Loucy (cell line): Measurements from ENCODE around the gene CRACR2A.

ENCODE experiments used
- EZH2phosphoT487 ChIP-seq: fragments of 200-600 bp; IDR thresholded peaks from 2 replicates; pipeline ENCODE4 v1.6.1; 2018; ENCODE audit warnings: antibody characterized with exemption, mild to moderate bottlenecking, moderate library complexity, borderline replicate concordance
- TF ChIP-seq, protein P1 (sequence below): fragments of 200-600 bp; sonication (generic); conservative IDR thresholded peaks from 2 replicates; pipeline ENCODE4 v1.5.1; 2014; ENCODE audit warnings: mild to moderate bottlenecking, antibody characterized with exemption, low read length

DNA sequence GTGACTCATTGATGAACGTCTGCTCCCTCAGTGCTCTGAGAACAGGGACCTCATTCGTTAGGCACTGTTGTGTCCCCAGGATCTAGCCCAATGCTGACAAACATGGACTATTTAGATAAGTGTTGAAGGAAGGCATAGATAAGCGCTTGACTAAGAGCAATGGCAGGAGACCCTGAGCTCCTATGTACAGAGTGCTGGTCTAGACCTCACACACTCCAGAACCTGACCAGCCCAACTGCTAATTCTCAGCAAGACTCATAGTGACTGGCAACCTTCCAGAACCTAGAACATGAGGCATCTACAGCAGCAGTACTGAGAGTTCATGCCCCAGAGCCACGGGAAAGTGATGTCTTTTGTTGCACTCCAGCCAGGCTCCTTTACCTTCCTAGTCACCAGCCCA lies 69.2 kb downstream of the CRACR2A start:
- TF ChIP-seq, protein P1, sequence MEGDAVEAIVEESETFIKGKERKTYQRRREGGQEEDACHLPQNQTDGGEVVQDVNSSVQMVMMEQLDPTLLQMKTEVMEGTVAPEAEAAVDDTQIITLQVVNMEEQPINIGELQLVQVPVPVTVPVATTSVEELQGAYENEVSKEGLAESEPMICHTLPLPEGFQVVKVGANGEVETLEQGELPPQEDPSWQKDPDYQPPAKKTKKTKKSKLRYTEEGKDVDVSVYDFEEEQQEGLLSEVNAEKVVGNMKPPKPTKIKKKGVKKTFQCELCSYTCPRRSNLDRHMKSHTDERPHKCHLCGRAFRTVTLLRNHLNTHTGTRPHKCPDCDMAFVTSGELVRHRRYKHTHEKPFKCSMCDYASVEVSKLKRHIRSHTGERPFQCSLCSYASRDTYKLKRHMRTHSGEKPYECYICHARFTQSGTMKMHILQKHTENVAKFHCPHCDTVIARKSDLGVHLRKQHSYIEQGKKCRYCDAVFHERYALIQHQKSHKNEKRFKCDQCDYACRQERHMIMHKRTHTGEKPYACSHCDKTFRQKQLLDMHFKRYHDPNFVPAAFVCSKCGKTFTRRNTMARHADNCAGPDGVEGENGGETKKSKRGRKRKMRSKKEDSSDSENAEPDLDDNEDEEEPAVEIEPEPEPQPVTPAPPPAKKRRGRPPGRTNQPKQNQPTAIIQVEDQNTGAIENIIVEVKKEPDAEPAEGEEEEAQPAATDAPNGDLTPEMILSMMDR, result no peak
- TF ChIP-seq EZH2phosphoT487, result no peak
